HepG2 (cell line): ENCODE measurements around the gene UBL5. TPM values are rescaled to one million over a fixed set of nuclear protein-coding genes. Genes with fewer than 3 reads are reported as not detected.
"Not testable (repeated sequence)": the region's sequence is repeated elsewhere in the genome, so short reads cannot be mapped to it uniquely, and the experiment has no call there.

Experiments
- ATAC-seq: fragments of 200-7000 bp; cut with Tn5 transposase; 3 replicates; pipeline ENCODE4 v1.9.1; 2020; ENCODE audit warnings: mild to moderate bottlenecking, moderate library complexity
- BruUV-seq: library from RNA; stranded (reverse); fragments of 400-500 nt; replicated peaks from 2 replicates; lab custom pipeline; 2021; lab: Mats Ljungman, UMichigan
- CTCF ChIA-PET: fragments of 300-600 bp; formaldehyde crosslinking; extraction: SDS; loops from one replicate; lab custom pipeline; 2021; ENCODE audit warnings: low total read pairs, inconsistent platforms, low intra/inter-chr PET ratio; lab: Yijun Ruan, JAX
- POLR2A ChIA-PET: fragments of 350-600 bp; sonication (Branson Sonifier 250); formaldehyde crosslinking; loops from one replicate; lab custom pipeline; 2020; ENCODE audit warnings: antibody characterized with exemption, inconsistent platforms; lab: Yijun Ruan, JAX
- DNase-seq: peaks from one replicate; pipeline ENCODE4 v3.0.0-alpha.2; 2015; ENCODE audit warnings: low spot score
- FAIRE-seq: peaks from 3 replicates; lab custom pipeline; 2011; peaks lifted over from hg19 to GRCh38; lab: Jason Lieb, UNC
- H2AFZ ChIP-seq: one replicate; pipeline ENCODE4 v1.6.1; 2011; ENCODE audit warnings: low read length, inconsistent platforms
- H3K27ac ChIP-seq: fragments of 300-600 bp; 3 replicates; pipeline ENCODE4 v1.8.0; 2011; ENCODE audit warnings: mixed run types, mild to moderate bottlenecking, mixed read lengths, low read length, inconsistent platforms; ENCODE audit not compliant: insufficient read depth; ENCODE audit errors: extremely low read length
- H3K27me3 ChIP-seq, 2 experiments: fragments of 200-600 bp in 1 of 2; 2 replicates in 1 of 2; 3 replicates in 1 of 2; pipeline versions ENCODE4 v1.6.0 to v1.8.0; 2011; ENCODE audit warnings: low read length in 2 of 2, mild to moderate bottlenecking in 2 of 2, moderate library complexity in 2 of 2, inconsistent platforms in 1 of 2; ENCODE audit not compliant: insufficient read depth in 2 of 2, control insufficient read depth in 1 of 2
- H3K36me3 ChIP-seq, 2 experiments: fragments of 200-600 bp in 1 of 2; replicated peaks in 1 of 2; 2 replicates in 1 of 2; 3 replicates in 1 of 2; pipeline versions ENCODE4 v1.5.1 to v1.8.0; 2011; ENCODE audit warnings: low read length in 2 of 2, inconsistent platforms in 1 of 2; ENCODE audit not compliant: insufficient read depth in 2 of 2, control insufficient read depth in 1 of 2
- H3K4me1 ChIP-seq: 2 replicates; pipeline ENCODE4 v1.5.1; 2012; ENCODE audit warnings: low read length, inconsistent platforms; ENCODE audit not compliant: insufficient read depth
- H3K4me2 ChIP-seq: 2 replicates; pipeline ENCODE4 v1.6.0; 2011; ENCODE audit warnings: low read depth, low read length, inconsistent platforms
- H3K4me3 ChIP-seq, 3 experiments: fragments of 200-600 bp in 1 of 3; sonication (generic), shearing (Covaris generic) in 1 of 3; replicated peaks in 1 of 3; 2 replicates each; pipeline ENCODE4 v1.5.1; 2011 to 2016; ENCODE audit warnings: low read length in 3 of 3, inconsistent platforms in 2 of 3, low read depth in 2 of 3, mild to moderate bottlenecking in 2 of 3, control low read depth in 1 of 3, mixed read lengths in 1 of 3; ENCODE audit not compliant: insufficient read depth in 1 of 3
- H3K79me2 ChIP-seq: one replicate; pipeline ENCODE4 v1.6.1; 2011; ENCODE audit warnings: low read length, inconsistent platforms; ENCODE audit not compliant: insufficient read depth
- H3K9ac ChIP-seq: 2 replicates; pipeline ENCODE4 v1.6.0; 2011; ENCODE audit warnings: mild to moderate bottlenecking, low read depth, low read length, inconsistent platforms; ENCODE audit not compliant: insufficient read depth
- H3K9me3 ChIP-seq: 2 replicates; pipeline ENCODE4 v1.5.1; 2012; ENCODE audit warnings: mild to moderate bottlenecking, low read length
- H4K20me1 ChIP-seq: 2 replicates; pipeline ENCODE4 v1.6.0; 2011; ENCODE audit warnings: inconsistent platforms, mild to moderate bottlenecking, low read length, moderate library complexity; ENCODE audit not compliant: insufficient read depth
- IRF2 ChIP-seq: IDR thresholded peaks from 2 replicates; pipeline ENCODE4 v1.6.1; 2018; ENCODE audit warnings: missing genetic modification reagents, missing compliant biosample characterization
- KLF12 ChIP-seq: sonication (generic); formaldehyde crosslinking; IDR thresholded peaks from 2 replicates; pipeline ENCODE4 v1.4.0; 2020; ENCODE audit warnings: missing genetic modification reagents, borderline replicate concordance
- MEIS1 ChIP-seq: sonication (generic); formaldehyde crosslinking; IDR thresholded peaks from 2 replicates; pipeline ENCODE4 v1.9.0; 2021; ENCODE audit warnings: mild to moderate bottlenecking, missing genetic modification reagents, moderate library complexity, borderline replicate concordance
- PHF8 ChIP-seq: sonication (generic); formaldehyde crosslinking; IDR thresholded peaks from 2 replicates; pipeline ENCODE4 v1.5.0; 2020; ENCODE audit warnings: missing genetic modification reagents
- SP140L ChIP-seq: sonication (generic); formaldehyde crosslinking; IDR thresholded peaks from 2 replicates; pipeline ENCODE4 v1.4.0; 2020; ENCODE audit warnings: missing genetic modification reagents, borderline replicate concordance
- ZNF510 ChIP-seq: sonication (generic); formaldehyde crosslinking; IDR thresholded peaks from 2 replicates; pipeline ENCODE4 v1.4.0; 2020; ENCODE audit warnings: low read depth, mild to moderate bottlenecking, missing genetic modification reagents
- ZNF530 ChIP-seq: sonication (generic); formaldehyde crosslinking; IDR thresholded peaks from 2 replicates; pipeline ENCODE4 v1.5.0; 2020; ENCODE audit warnings: low read depth, mild to moderate bottlenecking, missing genetic modification reagents
- ZNF605 ChIP-seq: sonication (generic); formaldehyde crosslinking; IDR thresholded peaks from 2 replicates; pipeline ENCODE4 v1.8.0; 2022; ENCODE audit warnings: mild to moderate bottlenecking, missing genetic modification reagents
- ZNF746 ChIP-seq: sonication (generic); formaldehyde crosslinking; IDR thresholded peaks from 2 replicates; pipeline ENCODE4 v1.8.0; 2022; ENCODE audit warnings: mild to moderate bottlenecking, missing genetic modification reagents
- ZNF816 ChIP-seq: sonication (generic); formaldehyde crosslinking; IDR thresholded peaks from 2 replicates; pipeline ENCODE4 v1.8.0; 2022; ENCODE audit warnings: missing genetic modification reagents, mild to moderate bottlenecking, borderline replicate concordance
- ZSCAN25 ChIP-seq: sonication (generic); formaldehyde crosslinking; IDR thresholded peaks from 2 replicates; pipeline ENCODE4 v1.8.0; 2022; ENCODE audit warnings: mild to moderate bottlenecking, missing genetic modification reagents
- WGBS: methylation state at CpG from one replicate; pipeline ENCODE4 v1.1.6; 2017; ENCODE audit warnings: low lambda C conversion rate; 5-methylcytosine and 5-hydroxymethylcytosine counted together
- in situ Hi-C: cut with HindIII; loops from 2 replicates; pipeline ENCODE4 v1.10.0; 2017; ENCODE audit warnings: low pct_unique_long_range_greater_than_20kb; ENCODE audit not compliant: extremely low pct_ligation_motif_present
- intact Hi-C: fragments of 100-400 bp; cut with micrococcal nuclease; formaldehyde crosslinking; loops from one replicate; pipeline ENCODE4 v1.10.0; 2022; ENCODE audit not compliant: unreplicated experiment
- polyA plus RNA-seq, 8 experiments: library from polyadenylated mRNA; depleted of rRNA in 3 of 8; stranded (reverse) in 7 of 8; unstranded in 1 of 8; fragments of >200 nt; fragmentation: Illumina TruSeq in 4 of 8; extraction: Trizol in 4 of 8; gene quantifications; 2 replicates each; pipeline versions ENCODE4 v1.2.1 to v1.2.3, GENCODE V29; 2011 to 2016; ENCODE audit warnings: low read depth in 4 of 8, missing spikeins in 1 of 8, mixed read lengths in 1 of 8; ENCODE audit not compliant: insufficient read depth in 1 of 8
- total RNA-seq, 5 experiments: library from RNA; depleted of rRNA; stranded (reverse); fragments of >200 nt; fragmentation: Illumina TruSeq; extraction: Trizol; gene quantifications; 2 replicates each; pipeline ENCODE4 v1.2.3, GENCODE V29; 2016; ENCODE audit warnings: low read depth in 1 of 5
- TF ChIP-seq, protein P1 (sequence below): sonication (generic); formaldehyde crosslinking; IDR thresholded peaks from 2 replicates; pipeline ENCODE4 v1.8.1; 2022; ENCODE audit warnings: mild to moderate bottlenecking, missing genetic modification reagents
- TF ChIP-seq, protein P2 (sequence below): sonication (generic); formaldehyde crosslinking; IDR thresholded peaks from 2 replicates; pipeline ENCODE4 v1.4.0; 2020; ENCODE audit warnings: mild to moderate bottlenecking, missing genetic modification reagents

UBL5 gene
- total and polyA plus RNA-seq, 2 of the 13 experiments (the other 11 are each of a cell fraction or from before 2014, with no cell fraction given): 373 to 487 TPM

DNA sequence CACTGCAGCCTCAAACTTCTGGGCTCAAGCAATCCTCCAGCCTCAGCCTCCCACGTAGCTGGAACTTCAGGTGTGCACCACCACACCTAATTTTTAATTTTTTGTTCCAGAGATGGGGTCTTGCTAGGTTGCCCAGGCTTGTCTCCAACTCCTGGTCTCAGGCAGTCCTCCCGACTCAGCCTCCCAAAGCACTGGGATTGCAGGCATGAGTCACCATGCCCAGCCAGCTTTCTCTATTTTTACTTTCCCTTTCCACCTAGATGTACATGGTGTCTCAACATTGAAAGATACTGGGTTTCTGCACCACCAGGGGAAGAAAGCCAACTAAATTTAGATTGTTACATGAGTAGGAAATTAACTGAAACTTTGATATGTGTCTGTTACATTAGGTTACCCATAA, 45.4 kb upstream of the UBL5 start (continued):
- TF ChIP-seq, protein P1, sequence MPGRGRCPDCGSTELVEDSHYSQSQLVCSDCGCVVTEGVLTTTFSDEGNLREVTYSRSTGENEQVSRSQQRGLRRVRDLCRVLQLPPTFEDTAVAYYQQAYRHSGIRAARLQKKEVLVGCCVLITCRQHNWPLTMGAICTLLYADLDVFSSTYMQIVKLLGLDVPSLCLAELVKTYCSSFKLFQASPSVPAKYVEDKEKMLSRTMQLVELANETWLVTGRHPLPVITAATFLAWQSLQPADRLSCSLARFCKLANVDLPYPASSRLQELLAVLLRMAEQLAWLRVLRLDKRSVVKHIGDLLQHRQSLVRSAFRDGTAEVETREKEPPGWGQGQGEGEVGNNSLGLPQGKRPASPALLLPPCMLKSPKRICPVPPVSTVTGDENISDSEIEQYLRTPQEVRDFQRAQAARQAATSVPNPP (CRISPR knock-in tag): no peak
- TF ChIP-seq SP140L (CRISPR knock-in tag) (no peak), ZSCAN25 (CRISPR knock-in tag) (no peak)

DNA sequence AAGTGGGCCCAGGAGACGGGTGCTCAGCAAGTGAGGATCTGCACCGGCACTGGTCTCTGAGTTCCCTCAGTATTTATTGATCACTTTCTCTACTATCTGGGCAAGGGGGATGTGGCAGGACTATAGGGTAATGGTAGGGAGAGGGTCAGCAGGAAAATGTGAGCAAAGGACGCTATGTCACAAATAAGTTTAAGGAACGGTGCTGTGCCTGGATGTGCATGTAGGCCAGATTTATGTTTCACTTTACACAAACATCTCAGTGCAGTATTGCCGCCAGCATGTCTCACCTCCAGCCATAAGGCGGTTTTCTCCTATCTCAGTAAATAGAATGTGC, 43.6 kb upstream of the UBL5 start:
- BruUV-seq, ATAC-seq, H4K20me1 ChIP-seq, H3K9me3 ChIP-seq, FAIRE-seq, H2AFZ ChIP-seq, H3K79me2 ChIP-seq, H3K27me3 ChIP-seq, H3K36me3 ChIP-seq, CTCF ChIA-PET: not testable (repeated sequence)
- intact Hi-C loops (loop anchor here (2.0 kb wide), 3 partner anchors 15 to 109 kb away; partner anchors contain the start of genes FBXL12, ZNF562 and ZNF846), in situ Hi-C loops (loop anchor here (25.0 kb wide), 1 partner anchor 647 kb away; the partner anchor contains the start of genes OR7G3 and ZNF317)
- Histone ChIP-seq H3K4me3 (peak overlapping the region; percentile 60 to 74 (median 67); a peak in 5 of 6 replicates), H3K27ac (peak overlapping the region; percentile 98), H3K4me2 (peak overlapping the region; percentile 84), H3K4me1 (peaks cover 28% of the 10 kb centered on the region), H3K9ac (peak overlapping the region; percentile 85)
- POLR2A ChIA-PET: interaction anchor here (2.5 kb wide), 1 partner anchor 15 kb away, joined by 21 read pairs; the partner anchor contains the start of gene ZNF846
- TF ChIP-seq PHF8 (CRISPR knock-in tag): peak; percentile 15; the same call in 1 of the 2 replicates
- peak; percentile 19; the same call in 1 of the 2 replicates for TF ChIP-seq KLF12 (CRISPR knock-in tag)
- TF ChIP-seq, protein P2, sequence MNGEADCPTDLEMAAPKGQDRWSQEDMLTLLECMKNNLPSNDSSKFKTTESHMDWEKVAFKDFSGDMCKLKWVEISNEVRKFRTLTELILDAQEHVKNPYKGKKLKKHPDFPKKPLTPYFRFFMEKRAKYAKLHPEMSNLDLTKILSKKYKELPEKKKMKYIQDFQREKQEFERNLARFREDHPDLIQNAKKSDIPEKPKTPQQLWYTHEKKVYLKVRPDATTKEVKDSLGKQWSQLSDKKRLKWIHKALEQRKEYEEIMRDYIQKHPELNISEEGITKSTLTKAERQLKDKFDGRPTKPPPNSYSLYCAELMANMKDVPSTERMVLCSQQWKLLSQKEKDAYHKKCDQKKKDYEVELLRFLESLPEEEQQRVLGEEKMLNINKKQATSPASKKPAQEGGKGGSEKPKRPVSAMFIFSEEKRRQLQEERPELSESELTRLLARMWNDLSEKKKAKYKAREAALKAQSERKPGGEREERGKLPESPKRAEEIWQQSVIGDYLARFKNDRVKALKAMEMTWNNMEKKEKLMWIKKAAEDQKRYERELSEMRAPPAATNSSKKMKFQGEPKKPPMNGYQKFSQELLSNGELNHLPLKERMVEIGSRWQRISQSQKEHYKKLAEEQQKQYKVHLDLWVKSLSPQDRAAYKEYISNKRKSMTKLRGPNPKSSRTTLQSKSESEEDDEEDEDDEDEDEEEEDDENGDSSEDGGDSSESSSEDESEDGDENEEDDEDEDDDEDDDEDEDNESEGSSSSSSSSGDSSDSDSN (CRISPR knock-in tag): peak; percentile 41
- peak; percentile 28; the same call in 1 of the 2 replicates for TF ChIP-seq ZNF605 (CRISPR knock-in tag)
- peak; percentile 7; the same call in 1 of the 2 replicates for TF ChIP-seq IRF2
- 0 out of 2 replicates have a peak, but pooled peaks have one; percentile 23 for TF ChIP-seq ZNF510 (CRISPR knock-in tag)
- TF ChIP-seq ZNF530: peak; percentile 93; the same call in 1 of the 2 replicates
- 0 out of 2 replicates have a peak, but pooled peaks have one; percentile 55 for TF ChIP-seq ZNF746 (CRISPR knock-in tag)
- 0 out of 2 replicates have a peak, but pooled peaks have one; percentile 28 for TF ChIP-seq ZNF816 (CRISPR knock-in tag)
- peak; percentile 57; the same call in 1 of the 2 replicates for TF ChIP-seq MEIS1 (CRISPR knock-in tag)
- peak; percentile 9 for DNase-seq
- WGBS: 5% methylated on average over 6 of the region's 6 CpGs
